HG03378 (cell line): ENCODE measurements around the gene SARS1.

Experiments
- ATAC-seq: cut with Tn5 transposase; IDR thresholded peaks from one replicate; pipeline ENCODE4 v1.9.1; 2021; ENCODE audit warnings: mild to moderate bottlenecking, moderate library complexity; ENCODE audit not compliant: unreplicated experiment

SARS1 gene

DNA sequence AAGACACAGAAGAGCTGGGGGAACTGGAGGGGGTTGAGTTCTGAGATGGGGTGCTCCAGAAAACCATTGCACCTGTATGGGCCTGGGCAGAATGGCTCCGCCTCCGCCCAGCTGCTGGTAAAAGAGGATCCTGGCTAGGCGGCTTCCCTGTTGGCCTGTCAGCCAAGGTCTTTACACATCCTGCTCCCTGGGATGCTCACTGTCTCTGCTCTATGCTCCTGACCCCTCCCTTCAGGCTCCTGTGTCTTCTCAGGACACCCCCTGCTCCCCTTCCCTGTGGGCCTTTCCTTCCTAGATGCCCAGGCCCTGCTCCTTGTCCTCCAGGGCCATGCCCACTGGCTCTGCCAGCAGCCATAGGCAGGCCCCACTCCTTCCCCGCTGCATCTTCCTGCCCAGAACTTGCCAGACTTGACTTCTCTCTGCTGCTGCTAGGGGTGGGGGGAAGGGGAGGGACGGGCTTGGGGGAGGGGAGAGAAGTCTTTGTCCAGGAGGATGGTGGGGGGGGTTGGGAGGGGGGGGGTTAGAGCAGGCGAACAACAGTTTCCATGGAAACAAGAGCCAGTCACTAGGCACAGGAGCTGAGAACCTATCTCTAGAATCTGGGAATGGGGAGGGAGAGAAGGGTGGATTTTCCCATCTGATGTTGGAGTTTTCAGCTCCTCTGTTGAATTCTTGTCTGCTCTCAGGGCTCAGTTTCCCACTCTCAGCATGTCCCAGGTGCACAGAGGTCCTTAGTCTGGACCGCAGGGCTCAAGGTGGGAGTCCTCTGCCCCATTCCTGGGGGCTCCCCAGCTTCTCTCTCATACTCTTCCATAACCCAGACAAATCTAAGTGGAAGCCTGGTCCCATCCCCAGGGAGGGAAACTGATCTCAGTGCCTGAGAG, 46.2 kb downstream of the SARS1 start:
- no peak for ATAC-seq

GRCh38 chr1:109261006-109261405, 47.3 kb downstream of the SARS1 start:
- ATAC-seq: no peak

GRCh38 chr1:109261578-109261977, 47.9 kb downstream of the SARS1 start:
- no peak for ATAC-seq

GRCh38 chr1:109262231-109263055, 48.7 kb downstream of the SARS1 start:
- ATAC-seq: no peak

- ATAC-seq: no peak
These were observed 49.5 kb downstream of the SARS1 start for GRCh38 chr1:109263234-109263596.

DNA sequence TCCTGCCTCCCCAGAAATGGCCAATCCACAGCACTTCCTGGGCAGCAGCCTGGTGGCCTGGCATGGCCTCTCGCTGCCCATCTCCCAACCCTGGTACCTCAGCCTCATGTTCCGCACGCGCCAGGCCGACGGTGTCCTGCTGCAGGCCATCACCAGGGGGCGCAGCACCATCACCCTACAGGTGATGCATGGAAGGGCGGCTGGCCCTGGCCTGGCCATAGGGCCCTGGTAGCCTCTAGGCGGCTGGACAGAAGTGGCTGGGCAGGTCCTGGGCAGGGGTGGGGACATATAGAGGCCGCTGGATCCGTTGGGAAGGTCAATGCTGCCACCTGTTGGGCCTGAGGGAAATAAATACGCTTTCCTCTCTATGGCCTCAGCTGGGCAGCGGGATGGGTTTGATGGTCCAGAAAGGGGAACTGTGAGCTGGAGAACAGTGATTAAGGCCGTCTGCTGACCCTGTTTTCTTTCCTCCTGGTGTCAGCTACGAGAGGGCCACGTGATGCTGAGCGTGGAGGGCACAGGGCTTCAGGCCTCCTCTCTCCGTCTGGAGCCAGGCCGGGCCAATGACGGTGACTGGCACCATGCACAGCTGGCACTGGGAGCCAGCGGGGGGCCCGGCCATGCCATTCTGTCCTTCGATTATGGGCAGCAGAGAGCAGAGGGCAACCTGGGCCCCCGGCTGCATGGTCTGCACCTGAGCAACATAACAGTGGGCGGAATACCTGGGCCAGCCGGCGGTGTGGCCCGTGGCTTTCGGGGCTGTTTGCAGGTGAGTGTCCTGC, 50.1 kb downstream of the SARS1 start:
- ATAC-seq: no peak

- no peak for ATAC-seq
These were observed 50.6 kb downstream of the SARS1 start for GRCh38 chr1:109264379-109264755.

- ATAC-seq: no peak
These were observed 51.3 kb downstream of the SARS1 start for GRCh38 chr1:109265016-109265415.

DNA sequence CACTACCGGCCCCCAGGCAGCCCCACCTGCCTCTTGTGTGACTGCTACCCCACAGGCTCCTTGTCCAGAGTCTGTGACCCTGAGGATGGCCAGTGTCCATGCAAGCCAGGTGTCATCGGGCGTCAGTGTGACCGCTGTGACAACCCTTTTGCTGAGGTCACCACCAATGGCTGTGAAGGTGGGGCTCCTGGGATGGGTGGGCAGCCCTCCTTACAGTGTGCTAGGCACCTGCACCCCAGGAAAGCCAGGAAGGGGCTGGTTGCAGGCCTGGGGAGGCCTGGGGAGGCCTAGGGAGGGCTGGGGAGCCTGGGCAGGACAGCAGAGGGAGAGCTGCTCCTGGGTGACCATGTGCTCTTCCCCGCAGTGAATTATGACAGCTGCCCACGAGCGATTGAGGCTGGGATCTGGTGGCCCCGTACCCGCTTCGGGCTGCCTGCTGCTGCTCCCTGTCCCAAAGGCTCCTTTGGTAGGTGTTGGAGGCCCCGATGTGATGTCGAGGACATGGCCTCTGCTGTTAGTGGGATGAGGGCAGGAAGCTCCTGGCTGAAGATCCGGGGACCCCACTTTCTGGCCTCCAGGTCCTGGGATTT, 52.1 kb downstream of the SARS1 start:
- ATAC-seq: no peak

GRCh38 chr1:109266965-109267364, 53.2 kb downstream of the SARS1 start:
- no peak for ATAC-seq

DNA sequence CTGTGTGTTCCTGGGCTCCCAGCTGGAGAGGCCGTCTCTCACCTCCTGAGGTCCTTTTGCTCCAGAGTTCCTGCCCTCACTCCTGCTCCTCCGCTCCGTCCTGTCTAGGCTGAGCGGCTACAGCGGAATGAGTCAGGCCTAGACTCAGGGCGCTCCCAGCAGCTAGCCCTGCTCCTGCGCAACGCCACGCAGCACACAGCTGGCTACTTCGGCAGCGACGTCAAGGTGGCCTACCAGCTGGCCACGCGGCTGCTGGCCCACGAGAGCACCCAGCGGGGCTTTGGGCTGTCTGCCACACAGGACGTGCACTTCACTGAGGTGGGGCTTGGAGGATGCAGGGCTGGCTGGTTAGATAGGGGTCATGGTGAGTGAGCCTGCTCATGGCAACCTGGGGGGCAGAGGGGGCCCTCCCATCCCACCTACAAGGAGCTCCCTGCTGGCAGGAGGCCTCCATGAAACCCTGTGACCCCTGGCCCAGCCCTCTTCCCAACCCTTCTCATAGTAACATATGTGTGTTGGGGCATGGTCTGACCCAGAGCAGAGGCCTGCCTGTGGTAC, 54.1 kb downstream of the SARS1 start:
- no peak for ATAC-seq

- no peak for ATAC-seq
These were observed 54.9 kb downstream of the SARS1 start for GRCh38 chr1:109268431-109269211.

GRCh38 chr1:109269212-109269980, 55.7 kb downstream of the SARS1 start:
- ATAC-seq: no peak

GRCh38 chr1:109269981-109270622, 56.4 kb downstream of the SARS1 start:
- no peak for ATAC-seq

- ATAC-seq: no peak
These were observed 57.1 kb downstream of the SARS1 start for GRCh38 chr1:109270623-109271317.

DNA sequence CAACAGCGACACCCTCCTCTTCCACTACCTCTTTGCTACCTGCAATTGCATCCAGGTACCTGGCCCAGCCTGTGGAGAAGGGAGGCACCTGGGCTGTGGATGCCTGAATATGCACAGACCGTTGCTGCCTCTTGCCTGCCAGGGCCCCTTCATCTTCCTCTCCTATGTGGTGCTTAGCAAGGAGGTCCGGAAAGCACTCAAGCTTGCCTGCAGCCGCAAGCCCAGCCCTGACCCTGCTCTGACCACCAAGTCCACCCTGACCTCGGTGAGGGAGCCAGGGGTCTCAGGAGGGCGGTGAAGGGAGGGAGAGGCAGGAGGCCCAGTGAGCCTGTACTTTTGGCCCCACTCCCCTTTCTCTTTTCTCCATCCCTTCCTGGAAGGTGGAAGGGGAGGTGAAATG, 57.7 kb downstream of the SARS1 start:
- no peak for ATAC-seq

DNA sequence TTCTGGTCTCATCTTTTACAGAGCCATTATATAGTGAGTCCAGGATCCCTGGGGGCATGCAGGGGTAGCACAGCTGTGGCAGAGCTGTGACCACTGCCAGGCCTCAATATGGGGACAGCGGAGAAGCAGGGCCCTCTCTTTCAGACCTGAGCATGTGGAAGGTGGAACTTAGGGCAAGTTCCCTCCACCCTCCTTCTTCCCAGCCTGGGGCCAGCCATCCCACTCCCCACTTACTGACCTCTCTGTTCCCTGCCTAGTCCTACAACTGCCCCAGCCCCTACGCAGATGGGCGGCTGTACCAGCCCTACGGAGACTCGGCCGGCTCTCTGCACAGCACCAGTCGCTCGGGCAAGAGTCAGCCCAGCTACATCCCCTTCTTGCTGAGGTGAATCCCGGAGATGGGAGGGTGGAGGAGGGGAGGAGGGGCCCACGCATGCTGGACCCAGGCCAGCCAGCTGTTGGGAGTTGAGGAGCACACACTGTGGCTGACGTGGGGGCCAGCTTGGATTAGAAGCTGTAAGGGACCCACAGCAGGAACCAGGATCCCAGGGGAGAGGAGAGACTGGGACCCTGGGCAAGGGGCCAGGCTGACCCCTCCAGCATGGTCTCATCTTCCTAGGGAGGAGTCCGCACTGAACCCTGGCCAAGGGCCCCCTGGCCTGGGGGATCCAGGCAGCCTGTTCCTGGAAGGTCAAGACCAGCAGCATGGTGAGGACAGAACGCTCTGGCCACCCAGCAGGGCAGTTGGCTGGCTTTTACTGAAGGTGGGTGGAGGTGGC, 58.5 kb downstream of the SARS1 start:
- no peak for ATAC-seq
